GM19468 (cell line): ENCODE data around the gene MYB.
"Not testable (repeated sequence)": the region's sequence is repeated elsewhere in the genome, so short reads cannot be mapped to it uniquely, and the experiment has no call there.

ENCODE experiments used
- ATAC-seq: cut with Tn5 transposase; IDR thresholded peaks from one replicate; pipeline ENCODE4 v1.9.1; 2021; ENCODE audit warnings: mild to moderate bottlenecking, moderate library complexity, moderate number of reproducible peaks; ENCODE audit not compliant: unreplicated experiment; ENCODE audit errors: extremely low read depth

Gene MYB

DNA sequence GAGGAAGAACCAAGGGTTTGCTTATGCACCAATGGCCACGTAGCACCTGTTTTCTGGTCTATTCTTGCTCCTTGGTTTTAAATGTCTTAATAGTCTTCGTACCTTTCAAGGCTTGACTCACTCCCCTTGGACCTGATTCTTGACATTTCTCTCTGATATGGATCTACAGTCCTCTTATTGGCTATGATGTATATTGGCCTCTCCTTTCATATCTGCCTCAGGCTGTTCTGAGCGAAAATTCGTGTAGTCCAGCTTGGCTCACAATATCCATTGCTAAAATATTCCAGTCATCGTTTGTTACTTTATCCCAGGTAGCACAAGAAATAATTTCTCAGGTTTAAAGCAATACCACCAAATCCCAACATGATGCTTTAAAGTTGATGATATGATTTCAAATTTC, 59.6 kb downstream of the MYB start:
- no peak for ATAC-seq

- no peak for ATAC-seq
Measured at GRCh38 chr6:135243871-135244796, 63.0 kb downstream of the MYB start.

GRCh38 chr6:135244805-135245204, 63.7 kb downstream of the MYB start:
- no peak for ATAC-seq

GRCh38 chr6:135246412-135247012, 65.4 kb downstream of the MYB start:
- not testable (repeated sequence) for ATAC-seq

- no peak for ATAC-seq
Measured at GRCh38 chr6:135250234-135250633, 69.1 kb downstream of the MYB start.

DNA sequence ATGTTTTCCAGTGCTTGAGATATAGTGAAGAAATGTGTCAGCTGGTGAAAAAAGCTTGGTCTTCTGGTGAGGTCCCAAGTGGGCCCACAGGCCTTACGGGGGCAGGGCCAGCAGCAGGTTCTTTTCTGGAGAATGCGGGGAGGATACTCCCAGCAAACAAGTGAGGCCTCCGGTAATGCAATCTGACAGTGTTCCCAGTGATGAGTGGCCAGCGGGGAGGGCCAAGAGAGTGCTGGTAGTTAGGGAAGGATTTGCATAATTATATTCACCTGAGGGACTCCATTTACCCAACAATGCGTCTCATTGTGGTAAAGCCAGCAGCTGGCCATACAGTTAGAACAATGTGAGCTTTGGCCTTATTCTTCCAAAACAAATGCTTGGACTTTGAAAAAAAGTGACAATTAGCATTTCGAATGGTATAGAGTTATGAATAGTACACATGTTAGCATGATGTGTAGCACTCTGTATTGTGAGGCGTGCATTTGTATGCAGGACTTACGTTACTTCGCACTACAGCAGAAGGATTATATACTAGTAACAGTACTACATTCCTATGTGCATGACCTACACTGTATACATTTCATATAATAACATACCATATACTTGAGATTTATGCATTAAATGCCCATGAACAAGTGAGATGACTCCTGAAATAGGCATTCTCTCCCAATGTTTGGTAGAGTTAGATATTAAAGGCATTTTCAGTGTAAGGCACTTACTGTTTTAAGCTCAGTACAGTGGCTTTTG, 69.8 kb downstream of the MYB start:
- ATAC-seq: no peak

DNA sequence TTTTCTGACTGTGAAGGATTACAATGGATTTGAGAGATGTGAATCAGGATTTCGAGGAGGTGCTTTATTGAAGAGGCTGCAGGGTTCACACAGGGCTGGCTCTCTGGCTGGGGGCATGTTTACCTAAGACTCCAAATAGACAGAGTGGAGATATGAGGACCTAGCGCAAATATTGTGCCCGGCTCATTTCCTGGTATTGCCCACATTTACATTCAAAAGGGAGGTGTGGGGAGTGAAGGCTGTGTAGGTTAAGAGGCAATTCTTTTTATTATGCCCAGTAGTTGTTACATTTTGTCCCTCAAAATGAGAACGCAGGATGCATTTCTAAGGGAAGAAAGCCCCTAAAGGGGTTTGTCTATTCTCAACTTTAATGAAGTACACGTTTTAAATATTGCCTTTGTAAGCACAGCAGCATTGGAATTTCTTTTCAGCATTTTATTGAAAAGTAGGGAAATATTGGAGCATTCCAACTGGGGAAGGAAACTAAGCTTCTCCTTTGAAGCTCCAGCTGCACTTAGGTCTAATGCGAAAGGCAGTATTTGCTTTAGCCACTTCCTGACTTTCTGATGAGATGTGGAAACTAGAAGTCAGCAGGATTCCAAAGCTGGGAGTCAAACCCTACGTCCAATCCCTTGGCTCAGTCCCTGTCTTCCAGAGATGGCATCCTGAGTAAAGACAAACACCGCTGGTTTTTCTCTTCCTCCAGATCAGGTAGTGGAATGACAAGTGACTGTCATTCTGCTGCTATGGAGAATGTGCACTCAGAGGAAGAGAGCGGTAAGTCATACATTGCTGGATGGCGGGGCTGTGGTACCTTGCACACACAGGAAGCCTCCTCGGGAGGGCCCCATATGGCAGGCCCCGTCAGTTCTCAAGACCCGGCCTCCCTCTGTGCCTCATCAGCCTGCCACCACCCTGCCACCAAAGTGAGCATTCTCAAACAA, 70.7 kb downstream of the MYB start:
- ATAC-seq: no peak

DNA sequence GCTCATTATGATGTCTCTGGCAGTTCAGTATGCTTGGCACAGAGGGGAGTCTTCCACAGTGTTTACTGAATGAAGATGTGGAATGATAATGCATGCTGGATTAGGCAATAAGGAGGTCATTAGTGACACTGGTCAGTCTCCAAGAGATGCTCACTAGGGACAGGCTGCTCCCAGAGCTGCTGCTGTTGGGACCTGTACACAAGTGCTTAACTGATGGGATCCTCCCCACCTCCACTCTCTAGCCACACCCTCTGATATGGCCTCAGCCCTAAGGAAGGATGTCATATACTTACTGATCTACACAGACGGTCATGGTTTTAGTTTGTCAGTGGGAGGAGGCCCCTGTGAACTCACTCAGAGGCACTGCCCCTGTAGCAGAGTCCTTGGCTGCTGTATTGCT, 73.4 kb downstream of the MYB start:
- ATAC-seq: no peak

DNA sequence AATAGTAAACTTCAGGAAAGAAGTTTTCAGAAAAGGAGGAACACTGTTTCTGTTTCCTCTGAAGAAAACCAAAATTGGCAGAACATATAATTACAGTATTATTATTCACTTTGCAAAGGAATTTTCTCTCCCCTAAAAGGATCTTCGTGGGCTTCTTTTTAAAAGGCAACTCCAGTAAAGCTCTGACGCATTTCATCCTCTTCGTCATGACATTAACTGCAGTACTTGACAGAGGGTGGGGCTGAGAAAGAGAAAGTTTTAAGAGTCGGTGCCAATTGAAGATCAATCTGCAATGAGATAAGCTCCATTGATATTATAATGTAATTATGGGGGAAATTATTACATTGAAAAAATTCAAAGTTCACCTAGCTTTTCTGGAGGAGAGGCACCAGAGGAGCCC, 75.8 kb downstream of the MYB start:
- ATAC-seq: no peak

- ATAC-seq: no peak
Measured at GRCh38 chr6:135257631-135258405, 76.7 kb downstream of the MYB start.

- ATAC-seq: no peak
Measured at GRCh38 chr6:135258970-135259369, 77.9 kb downstream of the MYB start.

DNA sequence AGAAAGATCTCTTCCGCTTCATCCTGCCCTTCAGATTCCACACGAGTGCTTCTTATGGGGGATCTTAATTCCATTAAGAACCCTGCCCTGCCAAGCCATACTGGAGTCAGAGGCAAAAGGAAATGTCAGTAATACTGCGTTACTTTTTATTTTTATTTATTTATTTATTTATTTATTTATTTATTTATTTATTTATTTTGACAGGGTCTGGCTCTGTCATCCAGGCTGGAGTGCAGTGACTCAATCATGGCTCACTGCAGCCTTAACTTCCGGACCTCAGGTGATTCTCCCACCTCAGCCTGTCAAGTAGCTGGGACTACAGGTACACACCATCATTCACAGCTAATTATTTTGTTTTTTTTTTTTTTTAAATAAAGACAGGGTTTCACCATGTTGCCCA, 79.5 kb downstream of the MYB start:
- no peak for ATAC-seq

DNA sequence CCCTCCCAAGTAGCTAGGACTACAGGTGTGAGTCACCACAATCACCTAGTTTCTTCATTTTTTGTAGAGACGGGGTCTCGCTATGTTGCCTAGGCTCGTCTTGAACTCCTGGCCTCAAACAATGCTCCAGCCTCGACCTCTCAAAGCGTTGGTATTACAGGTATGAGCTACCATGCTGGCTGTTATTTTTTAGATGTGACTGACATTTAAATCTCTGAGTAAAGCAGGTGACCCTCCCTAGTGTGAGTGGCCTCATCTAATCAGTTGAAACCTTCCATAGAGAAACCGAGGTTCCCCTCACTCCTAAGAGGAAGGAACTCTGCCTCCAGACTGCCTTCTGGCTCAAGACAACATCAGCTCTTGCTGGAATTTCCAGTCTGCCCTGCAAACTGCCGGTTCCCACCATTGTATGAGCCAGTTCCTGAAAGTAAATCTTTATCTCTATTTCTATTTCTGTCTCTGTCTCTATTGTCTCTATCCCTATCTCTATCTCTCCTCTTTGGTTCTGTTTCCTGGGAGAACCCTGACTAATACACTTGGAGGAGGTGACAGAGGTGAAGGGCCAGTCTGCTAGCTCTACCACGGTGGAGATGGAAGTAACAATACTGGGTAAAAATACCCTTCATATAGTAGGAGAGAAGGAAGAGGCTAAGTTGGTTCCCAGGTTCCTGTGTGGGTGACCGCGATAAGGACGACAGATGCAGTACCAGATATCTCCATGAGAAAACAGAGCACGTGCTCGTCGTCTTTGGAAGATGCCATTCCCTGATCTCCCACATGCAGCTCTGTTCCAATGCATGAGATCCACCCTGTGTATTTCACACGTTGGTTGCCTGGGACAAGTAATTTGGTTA, 81.0 kb downstream of the MYB start:
- no peak for ATAC-seq

GRCh38 chr6:135265278-135265677, 84.2 kb downstream of the MYB start:
- ATAC-seq: no peak

DNA sequence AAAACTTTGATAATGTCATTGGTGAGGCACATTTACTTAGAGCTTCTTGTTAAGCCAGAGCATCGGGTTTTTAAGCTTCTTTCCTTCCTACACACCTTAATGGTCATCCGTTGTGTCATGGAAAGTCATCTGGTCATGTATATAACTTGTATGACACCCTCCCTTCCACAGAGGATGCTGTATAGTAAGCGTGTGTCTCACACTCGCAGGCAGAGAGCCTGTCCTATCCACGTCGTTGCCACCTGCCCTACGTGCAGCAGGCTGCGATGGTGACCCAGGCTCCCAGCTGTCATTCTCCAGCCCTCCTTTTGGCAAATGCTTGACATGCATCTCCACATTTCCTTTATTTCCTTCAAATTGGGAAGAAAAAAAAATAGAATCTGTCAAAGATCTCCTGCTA, 85.6 kb downstream of the MYB start:
- ATAC-seq: no peak

DNA sequence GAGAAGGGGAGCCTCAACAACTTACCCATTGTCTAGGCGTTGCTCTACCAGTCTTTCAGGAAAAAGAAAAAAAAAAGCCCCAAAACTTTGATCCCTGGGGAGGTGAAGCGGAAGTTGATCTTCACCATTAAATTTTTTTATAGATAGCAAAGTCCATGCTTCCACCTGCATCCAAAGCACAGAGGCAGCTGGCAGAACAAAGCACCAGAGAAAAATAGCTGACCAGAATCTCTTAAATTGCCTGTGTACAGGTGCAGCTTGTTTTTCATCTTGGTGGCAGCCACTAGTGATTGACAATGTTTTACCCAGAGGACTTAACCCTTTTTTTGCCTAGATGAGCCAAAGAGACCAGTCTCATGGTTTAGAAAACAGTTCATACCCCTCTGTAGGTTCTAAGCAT, 86.0 kb downstream of the MYB start:
- no peak for ATAC-seq

DNA sequence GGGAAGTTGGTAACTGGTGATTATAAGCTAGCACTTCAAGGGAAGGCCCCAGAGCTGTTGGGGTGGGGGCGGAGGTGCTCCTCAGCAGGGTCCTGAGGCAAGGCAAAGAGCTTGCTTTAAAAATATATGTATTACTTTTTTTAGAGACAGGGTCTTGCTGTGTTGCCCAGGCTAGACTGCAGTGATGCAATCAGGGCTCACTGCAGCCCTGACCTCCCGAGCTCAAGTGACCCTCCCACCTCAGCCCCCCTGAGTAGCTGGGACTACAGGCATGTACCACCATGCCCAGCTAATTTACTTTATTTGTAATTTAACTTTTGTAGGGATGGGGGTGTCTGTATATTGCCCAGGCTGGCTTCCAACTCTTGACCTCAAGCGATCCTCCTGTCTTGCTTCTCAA, 87.2 kb downstream of the MYB start:
- ATAC-seq: no peak

DNA sequence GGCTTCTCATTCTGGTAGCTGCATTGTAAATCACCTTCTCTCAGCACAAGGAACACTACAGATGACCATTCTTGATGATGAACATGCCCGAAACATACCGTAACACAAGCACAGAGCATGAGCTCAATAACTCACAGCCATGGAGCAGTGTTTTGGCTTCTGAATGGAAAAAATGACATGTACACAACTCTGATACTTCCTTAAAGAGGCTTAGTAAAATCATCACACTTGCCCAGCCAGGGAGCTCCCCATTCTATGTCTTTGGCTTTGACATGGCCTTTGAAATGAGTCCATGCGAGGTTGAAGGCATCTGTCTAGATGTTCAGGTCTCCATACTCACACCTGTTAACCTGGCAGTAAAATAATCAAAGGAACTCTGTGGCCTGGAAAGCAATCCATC, 87.6 kb downstream of the MYB start:
- no peak for ATAC-seq
